Mesenchymal stem cell (in vitro differentiated cells and primary cell): ENCODE results near the gene WDR5.
A peak's percentile ranks its signal among the peaks of the same experiment; 100 is the strongest.

ENCODE experiments used
- DNase-seq: peaks from one replicate; pipeline ENCODE4 v3.0.0-alpha.2; 2013
- H2AFZ ChIP-seq: one replicate; pipeline ENCODE4 v1.6.1; 2013; ENCODE audit warnings: low read depth, mild to moderate bottlenecking, control low read depth, inconsistent platforms, low read length, moderate library complexity
- H2AK5ac ChIP-seq: 2 replicates; pipeline ENCODE4 v1.6.1; 2013; ENCODE audit warnings: low read length, moderate library complexity, mild to moderate bottlenecking, inconsistent platforms; ENCODE audit not compliant: severe bottlenecking
- H2BK120ac ChIP-seq: one replicate; pipeline ENCODE4 v1.6.1; 2013; ENCODE audit warnings: low read depth, mild to moderate bottlenecking, inconsistent platforms, low read length, moderate library complexity
- H2BK12ac ChIP-seq, 2 experiments: one replicate each; pipeline ENCODE4 v1.6.1; 2013; ENCODE audit warnings: inconsistent platforms in 2 of 2, low read length in 2 of 2, mild to moderate bottlenecking in 2 of 2, moderate library complexity in 2 of 2, control low read depth in 1 of 2
- H2BK15ac ChIP-seq: one replicate; pipeline ENCODE4 v1.6.1; 2013; ENCODE audit warnings: mild to moderate bottlenecking, low read depth, inconsistent platforms; ENCODE audit not compliant: poor library complexity, severe bottlenecking
- H2BK5ac ChIP-seq: 2 replicates; pipeline ENCODE4 v1.6.1; 2013; ENCODE audit warnings: low read depth, mild to moderate bottlenecking, low read length, control low read depth, inconsistent platforms; ENCODE audit not compliant: poor library complexity, severe bottlenecking
- H3K14ac ChIP-seq, 2 experiments: one replicate each; pipeline ENCODE4 v1.6.1; 2013; ENCODE audit warnings: inconsistent platforms in 2 of 2, low read length in 2 of 2, control low read depth in 1 of 2, mild to moderate bottlenecking in 1 of 2, moderate library complexity in 1 of 2
- H3K18ac ChIP-seq, 2 experiments: one replicate each; pipeline ENCODE4 v1.6.1; 2013; ENCODE audit warnings: inconsistent platforms in 2 of 2, low read length in 2 of 2, control low read depth in 1 of 2, low read depth in 1 of 2, mild to moderate bottlenecking in 1 of 2
- H3K23ac ChIP-seq, 2 experiments: one replicate each; pipeline ENCODE4 v1.6.1; 2013; ENCODE audit warnings: inconsistent platforms in 2 of 2, low read length in 2 of 2, mild to moderate bottlenecking in 2 of 2, moderate library complexity in 2 of 2, control low read depth in 1 of 2
- H3K27ac ChIP-seq: 2 replicates; pipeline ENCODE4 v1.5.1; 2013; ENCODE audit warnings: mild to moderate bottlenecking, moderate library complexity, low read length, control low read depth, inconsistent platforms; ENCODE audit not compliant: poor library complexity, severe bottlenecking
- H3K27me3 ChIP-seq, 2 experiments: 2 replicates each; pipeline versions ENCODE4 v1.6.1 to v1.7.0; 2013; ENCODE audit warnings: low read length in 2 of 2, mild to moderate bottlenecking in 2 of 2, moderate library complexity in 2 of 2, control low read depth in 1 of 2, inconsistent platforms in 1 of 2; ENCODE audit not compliant: control insufficient read depth in 1 of 2, insufficient read depth in 1 of 2
- H3K36me3 ChIP-seq, 2 experiments: 2 replicates each; pipeline versions ENCODE4 v1.6.1 to v1.7.0; 2013; ENCODE audit warnings: low read length in 2 of 2, control low read depth in 1 of 2, inconsistent platforms in 1 of 2, low read depth in 1 of 2, mild to moderate bottlenecking in 1 of 2; ENCODE audit not compliant: insufficient read depth in 2 of 2, control insufficient read depth in 1 of 2
- H3K4ac ChIP-seq, 2 experiments: one replicate each; pipeline ENCODE4 v1.6.1; 2013; ENCODE audit warnings: inconsistent platforms in 2 of 2, low read length in 2 of 2, mild to moderate bottlenecking in 2 of 2, moderate library complexity in 2 of 2, control low read depth in 1 of 2, low read depth in 1 of 2
- H3K4me1 ChIP-seq: 2 replicates; pipeline ENCODE4 v1.6.1; 2013; ENCODE audit warnings: low read depth, low read length, control low read depth; ENCODE audit not compliant: control insufficient read depth, insufficient read depth
- H3K4me2 ChIP-seq: 2 replicates; pipeline ENCODE4 v1.6.1; 2013; ENCODE audit warnings: low read length, mild to moderate bottlenecking, inconsistent platforms; ENCODE audit not compliant: poor library complexity, severe bottlenecking
- H3K4me3 ChIP-seq, 2 experiments: 2 replicates each; pipeline versions ENCODE4 v1.5.1 to v1.7.0; 2013; ENCODE audit warnings: low read length in 2 of 2, mild to moderate bottlenecking in 2 of 2, control low read depth in 1 of 2, low read depth in 1 of 2; ENCODE audit not compliant: insufficient read depth in 1 of 2
- H3K79me1 ChIP-seq: replicated peaks from 2 replicates; pipeline ENCODE4 v1.6.1; 2013; ENCODE audit warnings: mild to moderate bottlenecking, control low read depth, low read length, inconsistent platforms; ENCODE audit not compliant: poor library complexity, severe bottlenecking
- H3K9ac ChIP-seq: 2 replicates; pipeline ENCODE4 v1.7.0; 2013; ENCODE audit warnings: mild to moderate bottlenecking, low read length, moderate library complexity
- H3K9me3 ChIP-seq: 2 replicates; pipeline ENCODE4 v1.7.0; 2013; ENCODE audit warnings: mild to moderate bottlenecking, low read length; ENCODE audit not compliant: control insufficient read depth
- H4K8ac ChIP-seq: one replicate; pipeline ENCODE4 v1.6.1; 2013; ENCODE audit warnings: inconsistent platforms, mild to moderate bottlenecking, low read length, moderate library complexity
- H4K91ac ChIP-seq: one replicate; pipeline ENCODE4 v1.6.1; 2013; ENCODE audit warnings: mild to moderate bottlenecking, low read length, inconsistent platforms
- WGBS: methylation state at CpG from one replicate; pipeline ENCODE4 v1.1.7; 2013; ENCODE audit warnings: mixed read lengths; 5-methylcytosine and 5-hydroxymethylcytosine counted together

The WDR5 gene

GRCh38 chr9:134179918-134180785, 44.3 kb downstream of the WDR5 start:
- no peak overlapping the region for H3K27ac ChIP-seq
- H3K4me2 ChIP-seq: no peak overlapping the region
- no peak overlapping the region for H2AK5ac ChIP-seq
- no peaks in the 10 kb centered on the region for H3K9me3 ChIP-seq
- peak overlapping the region; percentile 52 to 68 for H3K4ac ChIP-seq
- H3K4me3 ChIP-seq: no peak overlapping the region
- peak overlapping the region; percentile 75 to 95 for H2BK12ac ChIP-seq
- H4K8ac ChIP-seq: peak overlapping the region; percentile 12
- H2BK5ac ChIP-seq: no peak overlapping the region
- 92% methylated on average over 29 of the region's 29 CpGs for WGBS
- H3K4me1 ChIP-seq: peaks cover 46% of the 10 kb centered on the region
- peak overlapping the region in 1 of 2 experiments; percentile 57 for H3K14ac ChIP-seq
- peaks cover 14 to 52% of the 10 kb centered on the region in 2 experiments for H3K27me3 ChIP-seq
- H2BK15ac ChIP-seq: no peak overlapping the region
- no peaks in the 10 kb centered on the region for H3K79me1 ChIP-seq
- H3K9ac ChIP-seq: no peak overlapping the region
- H2AFZ ChIP-seq: no peak overlapping the region
- H3K36me3 ChIP-seq: no peaks in the 10 kb centered on the region
- H3K18ac ChIP-seq: peak overlapping the region; percentile 5 to 54
- no peak for DNase-seq
- peak overlapping the region; percentile 90 for H4K91ac ChIP-seq
- peak overlapping the region; percentile 45 for H2BK120ac ChIP-seq
- H3K23ac ChIP-seq: no peak overlapping the region

DNA sequence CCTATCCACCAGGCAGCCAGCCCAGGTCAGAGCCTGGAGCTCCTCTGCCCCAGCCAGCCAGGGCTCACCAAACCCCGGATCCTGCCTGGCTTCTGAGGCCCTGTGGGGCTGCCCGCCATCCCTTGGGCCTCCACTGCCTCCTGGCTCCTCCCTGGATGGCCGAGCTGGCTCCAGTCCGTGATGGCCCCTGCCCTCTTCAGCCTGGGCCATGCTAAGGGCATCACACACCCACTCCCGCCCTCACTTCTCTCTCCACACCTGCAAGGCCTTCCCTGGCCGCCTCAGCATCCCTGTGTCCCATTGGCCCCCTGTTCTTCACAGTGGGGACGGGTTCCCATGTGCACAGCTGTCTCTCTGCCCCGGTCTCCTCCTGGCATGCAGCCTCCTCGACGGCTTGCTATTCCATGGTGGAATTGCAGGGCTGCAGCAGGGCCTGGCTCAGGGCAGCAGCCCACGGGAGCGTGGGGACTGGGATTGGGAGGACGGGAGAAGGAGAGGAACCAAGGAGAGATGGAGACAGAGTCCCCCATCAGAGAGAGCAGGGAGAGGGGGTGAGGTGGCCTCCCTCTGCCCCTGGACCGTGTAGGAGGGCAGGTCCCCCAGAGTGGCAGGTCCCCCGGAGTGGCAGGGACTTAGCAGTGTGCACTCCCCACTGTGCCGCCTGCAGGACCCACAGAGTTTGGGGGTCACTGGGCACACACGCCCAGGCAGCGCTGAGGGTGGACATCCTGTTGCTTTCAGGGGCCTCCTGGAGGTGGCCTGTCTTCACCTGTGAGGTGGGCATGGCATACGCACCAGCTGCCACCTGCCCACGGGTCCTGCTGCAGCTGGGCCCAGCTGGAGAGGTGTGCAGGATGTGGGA, 45.1 kb downstream of the WDR5 start:
- Histone ChIP-seq H3K9me3 (no peaks in the 10 kb centered on the region), H3K4ac (peak overlapping the region; percentile 18 to 68), H3K4me3 (no peak overlapping the region), H3K4me2 (no peak overlapping the region), H3K79me1 (no peaks in the 10 kb centered on the region), H4K8ac (peak overlapping the region; percentile 80), H2BK12ac (peak overlapping the region; percentile 49 to 95), H3K23ac (peak overlapping the region in 1 of 2 experiments; percentile 70), H3K27ac (no peak overlapping the region), H2BK5ac (no peak overlapping the region), H3K36me3 (no peaks in the 10 kb centered on the region), H2BK120ac (no peak overlapping the region), H3K18ac (peak overlapping the region in 1 of 2 experiments; percentile 70), H3K4me1 (peaks cover 38% of the 10 kb centered on the region), H3K27me3 (peaks cover 14 to 51% of the 10 kb centered on the region in 2 experiments), H3K9ac (no peak overlapping the region), H2AK5ac (no peak overlapping the region), H4K91ac (peak overlapping the region; percentile 90), H2AFZ (no peak overlapping the region), H2BK15ac (no peak overlapping the region), H3K14ac (peak overlapping the region in 1 of 2 experiments; percentile 53)
- WGBS: 85% methylated on average over 20 of the region's 20 CpGs
- no peak for DNase-seq

DNA sequence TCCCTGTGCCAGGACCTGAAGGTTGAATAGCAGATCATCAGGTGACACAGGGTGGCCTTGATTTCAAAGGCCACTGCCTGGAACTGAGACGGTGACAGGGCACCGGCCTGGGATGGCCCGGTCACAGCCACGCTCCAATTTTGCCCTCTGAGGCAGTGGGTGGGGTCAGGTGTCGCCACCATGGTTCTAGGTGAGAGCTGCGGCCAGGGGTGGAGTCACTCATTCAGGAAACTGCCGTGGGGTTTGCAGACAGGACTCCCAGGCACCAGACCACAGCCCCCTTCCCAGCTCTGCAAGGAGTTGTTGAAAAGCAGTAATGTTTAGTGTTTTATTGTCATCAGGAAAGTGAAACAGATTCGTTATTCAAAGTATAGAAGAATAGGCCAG, 45.8 kb downstream of the WDR5 start:
- H2BK5ac ChIP-seq: no peak overlapping the region
- H3K27ac ChIP-seq: no peak overlapping the region
- H3K18ac ChIP-seq: peak overlapping the region in 1 of 2 experiments; percentile 70
- H3K79me1 ChIP-seq: no peaks in the 10 kb centered on the region
- peak overlapping the region in 1 of 2 experiments; percentile 70 for H3K23ac ChIP-seq
- no peak for DNase-seq
- H3K4me3 ChIP-seq: no peak overlapping the region
- no peaks in the 10 kb centered on the region for H3K36me3 ChIP-seq
- H3K4ac ChIP-seq: peak overlapping the region; percentile 18 to 68
- no peak overlapping the region for H2AK5ac ChIP-seq
- no peak overlapping the region for H3K9ac ChIP-seq
- H3K4me2 ChIP-seq: no peak overlapping the region
- no peaks in the 10 kb centered on the region for H3K9me3 ChIP-seq
- no peak overlapping the region for H2AFZ ChIP-seq
- peak overlapping the region in 1 of 2 experiments; percentile 53 for H3K14ac ChIP-seq
- peaks cover 32% of the 10 kb centered on the region for H3K4me1 ChIP-seq
- peaks cover 12 to 44% of the 10 kb centered on the region in 2 experiments for H3K27me3 ChIP-seq
- peak overlapping the region; percentile 60 for H2BK15ac ChIP-seq
- no peak overlapping the region for H2BK120ac ChIP-seq
- H2BK12ac ChIP-seq: peak overlapping the region in 1 of 2 experiments; percentile 95
- H4K8ac ChIP-seq: peak overlapping the region; percentile 80
- 71% methylated on average over 8 of the region's 8 CpGs for WGBS
- H4K91ac ChIP-seq: peak overlapping the region; percentile 71
